Measurements from ENCODE around the gene DNAH11.

The DNAH11 gene

GRCh38 chr7:21718391-21718790 is 175.6 kb downstream of the DNAH11 start:
- no peak for DNase-seq

DNA sequence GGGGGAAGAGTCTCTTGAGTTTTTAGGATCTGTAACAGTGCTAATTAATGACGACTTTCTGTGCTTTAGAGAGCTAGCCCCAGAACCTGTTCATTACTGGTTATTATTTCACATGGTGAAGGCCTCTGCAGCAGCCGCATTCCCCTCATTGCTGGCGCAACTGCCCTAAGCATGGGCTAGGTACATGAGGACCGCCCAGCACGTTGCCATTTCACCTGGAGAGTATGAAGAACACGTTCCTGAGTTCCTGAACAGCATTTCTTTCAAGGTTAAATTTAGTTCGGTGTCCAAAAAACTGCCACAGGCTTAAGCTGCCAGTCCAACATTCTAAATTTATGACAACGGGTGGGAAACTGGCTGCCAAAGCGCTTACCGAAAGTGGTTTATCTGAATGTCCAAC is 177.0 kb downstream of the DNAH11 start:
- no peak for DNase-seq

GRCh38 chr7:21722371-21722770 is 179.5 kb downstream of the DNAH11 start:
- no peak for DNase-seq

DNA sequence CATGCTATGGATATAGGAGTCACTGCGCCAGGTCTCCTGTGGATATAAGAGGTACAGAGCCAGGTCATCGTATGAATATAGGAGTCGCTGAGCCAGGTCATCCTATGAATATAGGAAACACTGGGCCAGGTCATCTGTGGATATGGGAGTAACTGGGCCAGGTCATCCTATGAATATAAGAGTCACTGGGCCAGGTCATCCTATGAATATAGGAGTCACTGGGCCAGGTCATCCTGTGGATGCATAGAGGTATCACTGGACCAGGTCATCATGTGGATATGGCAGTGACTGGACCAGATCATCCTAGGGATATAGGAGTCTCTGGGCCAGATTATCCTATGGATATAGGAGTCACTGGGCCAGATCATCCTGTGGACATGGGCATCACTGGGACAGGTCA is 181.7 kb downstream of the DNAH11 start:
- no peak for DNase-seq

GRCh38 chr7:21730399-21730798 is 187.6 kb downstream of the DNAH11 start:
- no peak for DNase-seq

- DNase-seq: no peak
These were observed 189.1 kb downstream of the DNAH11 start for GRCh38 chr7:21731977-21732376.

DNA sequence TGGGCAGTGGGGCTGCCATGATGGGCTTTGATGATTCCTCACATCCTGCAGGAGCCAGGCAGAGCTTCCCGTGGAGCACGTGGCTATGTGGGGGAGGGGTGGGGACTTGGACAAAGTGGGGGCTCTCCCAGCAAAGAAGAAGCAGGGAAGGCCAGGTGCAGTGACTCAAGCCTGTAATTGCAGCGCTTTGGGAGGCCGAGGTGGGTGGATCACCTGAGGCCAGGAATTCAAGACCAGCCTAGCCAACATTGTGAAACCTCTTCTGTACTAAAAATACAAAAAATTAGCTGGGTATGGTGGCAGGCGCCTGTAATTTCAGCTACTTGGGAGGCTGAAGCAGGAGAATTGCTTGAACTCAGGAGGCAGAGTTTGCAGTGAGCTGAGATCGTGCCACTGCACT is 190.1 kb downstream of the DNAH11 start:
- peak; percentile 13 for DNase-seq

- no peak for DNase-seq
These were observed 191.0 kb downstream of the DNAH11 start for GRCh38 chr7:21733837-21734236.

DNA sequence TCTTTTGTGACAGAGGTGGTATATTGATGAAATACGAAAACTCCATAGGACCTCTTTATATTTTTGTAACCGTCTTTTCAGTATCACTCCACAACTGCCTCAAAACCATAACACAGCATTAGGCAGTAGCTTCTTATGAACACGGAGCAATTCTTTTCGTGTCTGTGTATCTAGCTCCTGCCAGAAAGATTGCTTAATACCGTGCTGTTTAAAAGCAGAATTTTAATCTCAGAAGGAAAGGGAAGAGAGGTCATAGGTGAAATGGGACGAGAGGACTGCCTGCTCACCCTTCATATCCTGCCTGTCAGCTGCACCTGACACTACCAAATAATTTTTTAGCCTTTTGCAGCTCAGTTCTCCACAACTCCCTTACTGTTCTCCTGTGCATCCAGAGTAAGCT is 200.7 kb downstream of the DNAH11 start:
- no peak for DNase-seq

DNA sequence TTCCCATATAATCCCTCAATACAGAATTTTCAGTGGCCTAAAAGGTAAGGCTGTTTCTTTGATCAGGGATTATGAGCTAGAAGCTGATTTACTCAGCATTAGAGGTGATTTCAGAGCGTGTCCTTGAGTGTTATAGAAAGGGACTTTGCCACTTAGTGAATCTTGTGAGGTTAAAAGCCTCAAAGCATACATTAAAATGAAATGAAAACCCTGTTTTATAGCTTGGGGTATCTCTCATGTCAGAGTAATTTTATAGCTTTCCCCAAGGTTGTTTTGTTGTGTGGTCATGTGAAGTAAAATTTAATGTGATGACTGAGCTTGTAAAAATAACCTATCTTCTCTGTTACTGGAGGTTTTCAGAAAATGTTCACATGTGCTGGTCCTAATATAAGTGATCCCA is 204.1 kb downstream of the DNAH11 start:
- no peak for DNase-seq

- no peak for DNase-seq
These were observed 205.0 kb downstream of the DNAH11 start for GRCh38 chr7:21747806-21748205.

GRCh38 chr7:21749378-21749777 is 206.5 kb downstream of the DNAH11 start:
- no peak for DNase-seq

DNA sequence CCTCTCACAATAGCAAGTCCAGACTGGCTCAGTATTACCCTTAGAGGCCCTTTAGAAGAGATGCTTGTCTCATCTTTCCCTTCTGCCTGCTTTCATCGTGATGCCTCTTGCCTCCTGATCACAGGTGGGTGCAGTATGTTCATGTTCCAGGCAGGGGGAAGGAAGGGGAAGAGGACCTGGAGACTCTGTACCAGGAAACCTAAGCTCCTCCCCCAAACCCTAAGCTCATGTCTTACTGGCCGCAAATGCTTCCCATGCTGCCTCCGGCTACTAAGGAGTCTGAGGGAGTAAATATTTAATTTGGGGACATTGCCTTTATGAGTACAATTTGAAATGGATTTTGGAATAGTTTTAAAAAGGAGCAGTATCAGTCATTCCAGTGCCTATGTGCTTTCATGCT is 210.2 kb downstream of the DNAH11 start:
- no peak for DNase-seq

- no peak for DNase-seq
These were observed 212.1 kb downstream of the DNAH11 start for GRCh38 chr7:21754963-21755362.

- DNase-seq: no peak
These were observed 214.9 kb downstream of the DNAH11 start for GRCh38 chr7:21757537-21758282.

GRCh38 chr7:21758286-21758685 is 215.4 kb downstream of the DNAH11 start:
- no peak for DNase-seq

DNA sequence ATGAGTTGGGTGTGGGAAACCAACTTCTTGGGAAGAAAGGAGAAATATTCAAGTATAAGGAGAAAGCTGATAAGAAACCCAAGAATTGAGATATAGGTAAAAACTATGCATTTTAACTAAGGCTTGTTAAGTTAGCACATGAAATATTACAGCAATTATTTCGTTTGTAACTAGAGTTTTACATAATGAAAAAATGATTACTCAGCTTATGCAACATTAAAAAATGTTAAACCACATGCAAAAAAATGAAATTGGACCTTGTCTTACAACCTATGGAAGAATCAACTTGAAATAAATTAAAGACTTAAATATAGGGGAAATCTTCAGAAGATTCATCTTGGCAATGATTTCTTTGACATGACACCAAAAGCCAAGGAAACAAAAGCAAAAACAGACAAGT is 219.6 kb downstream of the DNAH11 start:
- no peak for DNase-seq

GRCh38 chr7:21763818-21764217 is 221.0 kb downstream of the DNAH11 start:
- DNase-seq: no peak

DNA sequence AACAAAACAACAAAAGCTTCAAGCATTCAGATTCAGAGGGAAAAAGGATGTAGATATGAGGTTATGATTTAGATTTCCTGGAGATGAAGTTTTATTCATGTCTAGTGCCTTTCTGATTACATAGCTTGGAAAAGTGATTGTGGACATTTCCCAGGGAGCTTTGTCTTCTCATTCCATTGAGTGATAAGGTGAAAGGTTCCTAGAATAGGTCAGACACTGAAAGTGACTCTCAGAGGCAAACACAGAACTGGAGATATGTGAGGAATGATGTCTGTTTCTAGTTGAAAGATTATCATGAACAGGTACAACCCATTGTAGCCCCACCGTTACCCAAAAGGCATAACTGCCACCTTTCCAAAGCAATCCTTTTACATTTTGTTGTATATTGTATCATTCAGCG is 223.4 kb downstream of the DNAH11 start:
- DNase-seq: no peak

- DNase-seq: peak; percentile 93
These were observed 224.6 kb downstream of the DNAH11 start for GRCh38 chr7:21767300-21767900.

DNA sequence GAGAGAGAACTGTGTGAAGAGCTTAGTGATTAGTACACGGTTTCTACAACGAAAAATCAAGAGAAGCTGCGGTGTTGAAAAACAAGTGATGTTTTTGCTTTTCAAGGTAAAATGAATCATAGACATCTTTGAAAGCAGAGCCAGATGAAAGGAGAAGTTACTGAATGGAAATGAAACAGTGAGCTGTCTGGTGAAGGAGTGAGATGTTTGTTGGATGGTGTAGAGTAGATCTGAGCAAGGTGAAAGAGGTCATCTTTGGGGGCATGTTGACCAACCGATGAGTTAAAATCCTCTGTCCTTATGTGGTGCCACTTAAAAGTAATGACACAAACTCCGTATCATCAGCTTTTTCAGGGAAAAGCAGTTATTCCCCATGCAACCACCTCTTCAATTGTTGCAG is 225.4 kb downstream of the DNAH11 start:
- DNase-seq: no peak

DNA sequence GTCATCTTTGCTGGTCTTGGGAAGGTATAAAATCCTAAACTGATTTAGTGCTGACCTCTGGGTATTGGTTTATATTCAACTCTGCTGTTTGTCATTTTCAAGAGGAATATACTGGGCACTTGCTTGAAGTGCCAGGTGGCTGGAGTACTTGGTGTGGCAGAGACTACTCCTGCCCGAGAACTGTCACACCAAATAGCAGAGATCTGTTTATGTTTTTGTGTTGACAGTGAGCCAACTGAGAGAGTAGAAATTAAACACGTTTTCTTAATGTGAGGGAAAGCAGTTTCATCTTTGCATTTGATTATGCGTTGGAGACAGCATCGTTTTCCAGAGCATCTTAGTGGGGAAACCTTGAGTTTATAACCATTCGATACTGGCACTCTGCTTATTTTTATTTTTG is 228.4 kb downstream of the DNAH11 start:
- no peak for DNase-seq

GRCh38 chr7:21771906-21772610 is 229.2 kb downstream of the DNAH11 start:
- peak; percentile 74 for DNase-seq

GRCh38 chr7:21773326-21773725 is 230.5 kb downstream of the DNAH11 start:
- DNase-seq: no peak
